SU-DHL-6 (cell line): ENCODE data around the gene GPRC5D.

Source experiments
- H2AFZ ChIP-seq: fragments of 200-600 bp; sonication (generic); 2 replicates; pipeline ENCODE4 v1.6.1; 2014; ENCODE audit warnings: low read depth, mild to moderate bottlenecking, moderate library complexity, mixed read lengths, antibody characterized with exemption, low read length; ENCODE audit not compliant: severe bottlenecking
- H3F3A ChIP-seq: fragments of 200-600 bp; shearing (Covaris generic); 2 replicates; pipeline ENCODE4 v1.6.0; 2016; ENCODE audit warnings: antibody characterized with exemption, mild to moderate bottlenecking; ENCODE audit not compliant: insufficient read depth
- H3K27ac ChIP-seq: fragments of 200-600 bp; sonication (generic); 2 replicates; pipeline ENCODE4 v1.5.1; 2016; ENCODE audit warnings: low read depth, mild to moderate bottlenecking, low read length, moderate library complexity, mixed read lengths
- H3K27me3 ChIP-seq: fragments of 200-600 bp; sonication (generic), shearing (Covaris generic); 2 replicates; pipeline ENCODE4 v1.6.0; 2014; ENCODE audit warnings: mild to moderate bottlenecking, low read length
- H3K36me3 ChIP-seq: fragments of 200-600 bp; sonication (generic); 2 replicates; pipeline ENCODE4 v1.6.1; 2014; ENCODE audit warnings: mild to moderate bottlenecking, low read length, mixed read lengths
- H3K4me2 ChIP-seq: fragments of 300-600, 200-600 bp; shearing (Covaris generic), sonication (generic); 2 replicates; pipeline ENCODE4 v1.6.0; 2014; ENCODE audit warnings: low read length, low read depth, mild to moderate bottlenecking; ENCODE audit not compliant: poor library complexity, severe bottlenecking
- H3K4me3 ChIP-seq: fragments of 200-600 bp; sonication (generic); 2 replicates; pipeline ENCODE4 v1.5.1; 2014; ENCODE audit warnings: antibody characterized with exemption, low read length, mild to moderate bottlenecking, mixed read lengths; ENCODE audit not compliant: insufficient read depth, poor library complexity, severe bottlenecking
- H3K79me2 ChIP-seq: fragments of 200-600 bp; sonication (generic); 2 replicates; pipeline ENCODE4 v1.6.1; 2014; ENCODE audit warnings: mild to moderate bottlenecking, low read length, moderate library complexity; ENCODE audit not compliant: insufficient read depth
- H3K9ac ChIP-seq: fragments of 200-600 bp; sonication (generic); 2 replicates; pipeline ENCODE4 v1.7.0; 2014; ENCODE audit warnings: mild to moderate bottlenecking, low read length
- H3K9me2 ChIP-seq: fragments of 200-600 bp; sonication (generic); replicated peaks from 2 replicates; pipeline ENCODE4 v1.6.1; 2014; ENCODE audit warnings: low read length; ENCODE audit not compliant: insufficient read depth
- H3K9me3 ChIP-seq: fragments of 200-600 bp; sonication (generic); 2 replicates; pipeline ENCODE4 v1.6.1; 2014; ENCODE audit warnings: low read length, mixed read lengths; ENCODE audit not compliant: insufficient read depth
- H4K20me1 ChIP-seq: fragments of 200-600 bp; sonication (generic); 2 replicates; pipeline ENCODE4 v1.6.1; 2014; ENCODE audit warnings: low read depth, mild to moderate bottlenecking, antibody characterized with exemption, low read length, moderate library complexity, mixed read lengths
- EZH2phosphoT487 ChIP-seq: fragments of 200-600 bp; sonication (generic), shearing (Covaris generic); conservative IDR thresholded peaks from 2 replicates; pipeline ENCODE4 v1.6.1; 2018; ENCODE audit warnings: mild to moderate bottlenecking, antibody characterized with exemption, low read length, moderate library complexity, mixed read lengths
- TF ChIP-seq, protein P1 (sequence below): fragments of 200-600 bp; sonication (generic); IDR thresholded peaks from one replicate; pipeline ENCODE4 v1.5.1; 2017; ENCODE audit warnings: antibody characterized with exemption, mild to moderate bottlenecking, low read length, moderate library complexity; ENCODE audit not compliant: insufficient read depth, poor library complexity, severe bottlenecking

Gene GPRC5D

DNA sequence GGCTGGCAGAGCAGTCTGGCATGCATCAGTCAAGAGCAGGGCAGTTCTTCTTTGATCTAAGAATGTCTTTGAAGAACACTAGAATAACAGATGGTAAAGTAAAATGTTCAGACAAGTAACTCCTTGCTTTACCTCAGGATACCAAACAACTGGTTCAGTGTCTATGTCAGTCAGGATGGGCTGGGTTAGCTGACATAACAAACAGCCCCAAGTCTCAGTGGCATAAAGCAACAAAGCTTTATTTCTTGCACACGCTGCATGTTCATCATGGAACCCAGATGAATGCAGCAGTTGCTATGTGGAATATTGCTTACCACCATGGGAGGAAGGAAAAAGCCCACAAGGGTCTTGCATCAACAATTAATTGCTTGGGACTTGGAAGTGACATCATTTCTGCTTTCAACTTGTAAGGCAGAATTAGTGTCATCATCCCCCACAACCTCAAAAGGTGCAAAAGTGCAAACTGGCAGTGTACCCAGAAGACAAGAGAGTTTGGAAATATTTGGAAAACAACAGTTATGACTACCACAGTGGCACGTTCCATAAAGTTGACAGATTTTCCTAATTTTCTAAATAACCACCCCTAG lies 21.2 kb downstream of the GPRC5D start:
- Histone ChIP-seq H3K9me3 (no peaks in the 10 kb centered on the region), H3K4me3 (no peak overlapping the region), H3K9ac (no peak overlapping the region), H4K20me1 (no peaks in the 10 kb centered on the region), H3K36me3 (no peaks in the 10 kb centered on the region), H3K4me2 (no peak overlapping the region), H3K27ac (no peak overlapping the region), H3K9me2 (no peaks in the 10 kb centered on the region), H2AFZ (no peak overlapping the region), H3F3A (no peaks in the 10 kb centered on the region), H3K27me3 (no peaks in the 10 kb centered on the region), H3K79me2 (no peaks in the 10 kb centered on the region)
- no peak for TF ChIP-seq EZH2phosphoT487
- TF ChIP-seq, protein P1, sequence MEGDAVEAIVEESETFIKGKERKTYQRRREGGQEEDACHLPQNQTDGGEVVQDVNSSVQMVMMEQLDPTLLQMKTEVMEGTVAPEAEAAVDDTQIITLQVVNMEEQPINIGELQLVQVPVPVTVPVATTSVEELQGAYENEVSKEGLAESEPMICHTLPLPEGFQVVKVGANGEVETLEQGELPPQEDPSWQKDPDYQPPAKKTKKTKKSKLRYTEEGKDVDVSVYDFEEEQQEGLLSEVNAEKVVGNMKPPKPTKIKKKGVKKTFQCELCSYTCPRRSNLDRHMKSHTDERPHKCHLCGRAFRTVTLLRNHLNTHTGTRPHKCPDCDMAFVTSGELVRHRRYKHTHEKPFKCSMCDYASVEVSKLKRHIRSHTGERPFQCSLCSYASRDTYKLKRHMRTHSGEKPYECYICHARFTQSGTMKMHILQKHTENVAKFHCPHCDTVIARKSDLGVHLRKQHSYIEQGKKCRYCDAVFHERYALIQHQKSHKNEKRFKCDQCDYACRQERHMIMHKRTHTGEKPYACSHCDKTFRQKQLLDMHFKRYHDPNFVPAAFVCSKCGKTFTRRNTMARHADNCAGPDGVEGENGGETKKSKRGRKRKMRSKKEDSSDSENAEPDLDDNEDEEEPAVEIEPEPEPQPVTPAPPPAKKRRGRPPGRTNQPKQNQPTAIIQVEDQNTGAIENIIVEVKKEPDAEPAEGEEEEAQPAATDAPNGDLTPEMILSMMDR, result no peak

DNA sequence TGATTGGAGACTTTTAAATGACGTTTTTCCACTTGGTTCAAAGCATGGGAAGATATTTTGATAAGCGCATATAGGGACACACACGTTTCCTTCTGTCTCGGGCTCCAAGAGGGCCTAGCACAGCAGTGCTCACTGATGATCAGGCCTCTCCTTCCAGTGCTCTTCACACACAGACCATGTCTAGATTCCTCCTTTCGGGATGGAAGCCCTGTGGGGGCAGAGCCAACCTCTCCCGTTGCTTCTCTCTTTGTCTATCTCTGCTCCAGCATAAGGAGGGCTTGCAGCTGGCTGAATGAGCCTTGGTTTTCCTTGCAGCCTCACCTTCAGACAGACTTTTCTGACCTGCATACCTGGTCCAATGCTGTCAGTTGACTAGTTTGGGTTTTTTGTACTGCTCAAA lies 22.3 kb downstream of the GPRC5D start:
- H4K20me1 ChIP-seq, result no peaks in the 10 kb centered on the region
- H3K4me2 ChIP-seq, result no peak overlapping the region
- H2AFZ ChIP-seq, result no peak overlapping the region
- H3K27me3 ChIP-seq, result no peaks in the 10 kb centered on the region
- H3K9ac ChIP-seq, result no peak overlapping the region
- no peaks in the 10 kb centered on the region for H3K9me2 ChIP-seq
- no peaks in the 10 kb centered on the region for H3K9me3 ChIP-seq
- H3K27ac ChIP-seq, result no peak overlapping the region
- no peak overlapping the region for H3K4me3 ChIP-seq
- H3F3A ChIP-seq, result no peaks in the 10 kb centered on the region
- no peak for TF ChIP-seq EZH2phosphoT487
- TF ChIP-seq, protein P1, result no peak
- no peaks in the 10 kb centered on the region for H3K36me3 ChIP-seq
- no peaks in the 10 kb centered on the region for H3K79me2 ChIP-seq

DNA sequence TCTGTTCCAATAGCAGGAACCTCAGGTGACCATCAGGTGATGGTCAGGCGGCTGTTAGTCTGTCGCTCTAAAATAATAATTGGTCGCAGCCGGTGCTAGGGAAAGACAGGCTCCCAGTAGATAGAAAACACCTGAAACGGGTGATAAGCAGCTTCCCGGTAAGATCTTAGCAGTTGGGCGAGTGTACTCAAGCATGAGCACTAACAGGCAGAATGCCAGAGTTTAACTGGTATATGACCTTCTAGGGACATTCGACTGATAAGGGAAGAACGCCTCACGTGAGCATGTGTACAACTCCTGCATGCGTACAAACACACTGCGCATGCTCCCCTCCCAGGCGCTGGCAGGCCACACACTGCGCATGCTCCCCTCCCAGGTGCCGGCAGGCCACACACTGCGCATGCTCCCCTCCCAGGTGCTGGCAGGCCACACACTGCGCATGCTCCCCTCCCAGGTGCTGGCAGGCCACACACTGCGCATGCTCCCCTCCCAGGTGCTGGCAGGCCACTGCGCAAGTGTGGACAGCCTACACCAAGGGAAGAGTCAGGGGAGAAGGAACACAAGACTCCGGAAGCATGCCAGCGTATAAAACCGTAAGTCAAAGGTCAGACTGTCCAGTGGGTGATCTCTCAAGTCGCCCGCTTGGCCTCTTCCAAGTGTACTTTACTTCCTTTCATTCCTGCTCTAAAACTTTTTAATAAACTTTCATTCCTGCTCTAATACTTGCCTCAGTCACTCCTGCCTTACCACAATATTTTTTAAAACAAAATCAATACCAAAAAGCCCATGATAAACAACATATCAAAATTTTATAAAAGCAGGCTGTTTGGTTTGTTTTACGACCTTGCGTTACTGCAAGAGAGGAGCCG lies 24.5 kb downstream of the GPRC5D start:
- Histone ChIP-seq H3K4me2 (no peak overlapping the region), H3F3A (no peaks in the 10 kb centered on the region), H4K20me1 (no peaks in the 10 kb centered on the region), H3K27ac (no peak overlapping the region), H3K9ac (no peak overlapping the region), H3K27me3 (no peaks in the 10 kb centered on the region), H3K9me2 (no peaks in the 10 kb centered on the region), H3K79me2 (no peaks in the 10 kb centered on the region), H3K36me3 (no peaks in the 10 kb centered on the region), H3K9me3 (no peaks in the 10 kb centered on the region), H3K4me3 (no peak overlapping the region), H2AFZ (no peak overlapping the region)
- TF ChIP-seq, protein P1, result no peak
- no peak for TF ChIP-seq EZH2phosphoT487
